BJ (cell line): ENCODE results near the gene MX1. TPM values are rescaled to one million over a fixed set of nuclear protein-coding genes. Genes with fewer than 3 reads are reported as not detected.

Experiments used
- CTCF ChIA-PET: fragments of 350-600 bp; formaldehyde crosslinking; extraction: SDS; loops from one replicate; lab custom pipeline; 2021; ENCODE audit warnings: antibody characterized with exemption, inconsistent platforms; lab: Yijun Ruan, JAX
- POLR2A ChIA-PET: fragments of 300-600 bp; sonication (Branson Sonifier 250); formaldehyde crosslinking; extraction: SDS; loops from one replicate; lab custom pipeline; 2021; ENCODE audit warnings: antibody characterized with exemption; lab: Charles Lee
- DNase-seq: peaks from one replicate; pipeline ENCODE4 v3.0.0-alpha.2; 2011; ENCODE audit warnings: low read depth
- H3K27me3 ChIP-seq: 2 replicates; pipeline ENCODE4 v1.6.0; 2011; ENCODE audit warnings: low read length; ENCODE audit not compliant: control insufficient read depth, insufficient read depth
- H3K36me3 ChIP-seq: 2 replicates; pipeline ENCODE4 v1.5.1; 2011; ENCODE audit warnings: low read length; ENCODE audit not compliant: control insufficient read depth, insufficient read depth
- H3K4me3 ChIP-seq: 2 replicates; pipeline ENCODE4 v1.5.1; 2011; ENCODE audit warnings: low read depth, mild to moderate bottlenecking, control low read depth, low read length
- polyA plus RNA-seq: library from polyadenylated mRNA; depleted of rRNA; stranded (reverse); fragments of >200 nt; gene quantifications from 2 replicates; pipeline ENCODE4 v1.2.3, GENCODE V29; 2011
- TF ChIP-seq, protein P1 (sequence below): IDR thresholded peaks from 2 replicates; pipeline ENCODE4 v1.5.1; 2011; ENCODE audit warnings: low read depth, mild to moderate bottlenecking, control low read depth, inconsistent platforms, low read length, moderate library complexity; ENCODE audit not compliant: insufficient read depth

The MX1 gene
- polyA plus RNA-seq, 1 experiment, result 7.2 TPM

DNA sequence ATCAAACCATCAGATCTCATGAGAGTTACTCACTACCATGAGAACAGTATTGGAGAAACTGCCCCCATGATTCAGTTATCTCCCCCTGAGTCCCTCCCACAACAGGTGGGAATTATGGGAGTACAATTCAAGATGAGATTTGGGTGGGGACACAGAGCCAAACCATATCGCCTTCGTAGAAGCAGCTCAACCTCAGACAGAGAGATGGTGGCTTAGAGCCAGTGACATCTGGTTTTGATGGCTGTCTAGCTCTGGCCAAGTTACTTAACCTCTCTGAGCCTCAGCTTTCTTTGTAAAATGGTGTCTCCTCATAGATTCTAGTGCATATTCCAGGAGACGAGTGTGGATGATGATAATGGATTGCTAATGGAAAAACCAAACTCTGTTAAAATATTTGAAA lies 27.2 kb downstream of the MX1 start:
- Histone ChIP-seq H3K27me3 (no peaks in the 10 kb centered on the region), H3K36me3 (no peaks in the 10 kb centered on the region), H3K4me3 (no peak overlapping the region)
- CTCF ChIA-PET, result interaction anchor here (2.0 kb wide), 1 partner anchor 170 kb away, joined by 6 read pairs; no protein-coding TSS in a partner anchor
- POLR2A ChIA-PET, result no interaction called here
- DNase-seq, result no peak
- TF ChIP-seq, protein P1, sequence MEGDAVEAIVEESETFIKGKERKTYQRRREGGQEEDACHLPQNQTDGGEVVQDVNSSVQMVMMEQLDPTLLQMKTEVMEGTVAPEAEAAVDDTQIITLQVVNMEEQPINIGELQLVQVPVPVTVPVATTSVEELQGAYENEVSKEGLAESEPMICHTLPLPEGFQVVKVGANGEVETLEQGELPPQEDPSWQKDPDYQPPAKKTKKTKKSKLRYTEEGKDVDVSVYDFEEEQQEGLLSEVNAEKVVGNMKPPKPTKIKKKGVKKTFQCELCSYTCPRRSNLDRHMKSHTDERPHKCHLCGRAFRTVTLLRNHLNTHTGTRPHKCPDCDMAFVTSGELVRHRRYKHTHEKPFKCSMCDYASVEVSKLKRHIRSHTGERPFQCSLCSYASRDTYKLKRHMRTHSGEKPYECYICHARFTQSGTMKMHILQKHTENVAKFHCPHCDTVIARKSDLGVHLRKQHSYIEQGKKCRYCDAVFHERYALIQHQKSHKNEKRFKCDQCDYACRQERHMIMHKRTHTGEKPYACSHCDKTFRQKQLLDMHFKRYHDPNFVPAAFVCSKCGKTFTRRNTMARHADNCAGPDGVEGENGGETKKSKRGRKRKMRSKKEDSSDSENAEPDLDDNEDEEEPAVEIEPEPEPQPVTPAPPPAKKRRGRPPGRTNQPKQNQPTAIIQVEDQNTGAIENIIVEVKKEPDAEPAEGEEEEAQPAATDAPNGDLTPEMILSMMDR, result no peak

- POLR2A ChIA-PET, result no interaction called here
- CTCF ChIA-PET, result interaction anchor here (1.1 to 2.0 kb wide), 2 partner anchors 28 to 171 kb away, joined by 3 to 6 read pairs; no protein-coding TSS in a partner anchor
- TF ChIP-seq, protein P1, result no peak
- Histone ChIP-seq H3K27me3 (no peaks in the 10 kb centered on the region), H3K36me3 (no peaks in the 10 kb centered on the region), H3K4me3 (no peak overlapping the region)
- no peak for DNase-seq
Measured at GRCh38 chr21:41453761-41454160, 27.7 kb downstream of the MX1 start.

GRCh38 chr21:41458121-41458520 lies 32.1 kb downstream of the MX1 start:
- Histone ChIP-seq H3K4me3 (no peak overlapping the region), H3K36me3 (no peaks in the 10 kb centered on the region), H3K27me3 (no peaks in the 10 kb centered on the region; the same call in 1 of the 2 replicates)
- ChIA-PET POLR2A (no interaction called here), CTCF (interaction anchor here (0.6 to 6.2 kb wide), 3 partner anchors 33 to 176 kb away, joined by 3 to 99 read pairs (median 4); no protein-coding TSS in a partner anchor)
- TF ChIP-seq, protein P1, result no peak
- DNase-seq, result no peak

GRCh38 chr21:41458559-41458958 lies 32.5 kb downstream of the MX1 start:
- no peaks in the 10 kb centered on the region; the same call in 1 of the 2 replicates for H3K27me3 ChIP-seq
- ChIA-PET CTCF (interaction anchor here (0.8 to 6.2 kb wide), 4 partner anchors 34 to 176 kb away, joined by 3 to 99 read pairs (median 7); no protein-coding TSS in a partner anchor), POLR2A (no interaction called here)
- no peak for DNase-seq
- H3K36me3 ChIP-seq, result no peaks in the 10 kb centered on the region
- TF ChIP-seq, protein P1, result no peak
- no peak overlapping the region for H3K4me3 ChIP-seq

DNA sequence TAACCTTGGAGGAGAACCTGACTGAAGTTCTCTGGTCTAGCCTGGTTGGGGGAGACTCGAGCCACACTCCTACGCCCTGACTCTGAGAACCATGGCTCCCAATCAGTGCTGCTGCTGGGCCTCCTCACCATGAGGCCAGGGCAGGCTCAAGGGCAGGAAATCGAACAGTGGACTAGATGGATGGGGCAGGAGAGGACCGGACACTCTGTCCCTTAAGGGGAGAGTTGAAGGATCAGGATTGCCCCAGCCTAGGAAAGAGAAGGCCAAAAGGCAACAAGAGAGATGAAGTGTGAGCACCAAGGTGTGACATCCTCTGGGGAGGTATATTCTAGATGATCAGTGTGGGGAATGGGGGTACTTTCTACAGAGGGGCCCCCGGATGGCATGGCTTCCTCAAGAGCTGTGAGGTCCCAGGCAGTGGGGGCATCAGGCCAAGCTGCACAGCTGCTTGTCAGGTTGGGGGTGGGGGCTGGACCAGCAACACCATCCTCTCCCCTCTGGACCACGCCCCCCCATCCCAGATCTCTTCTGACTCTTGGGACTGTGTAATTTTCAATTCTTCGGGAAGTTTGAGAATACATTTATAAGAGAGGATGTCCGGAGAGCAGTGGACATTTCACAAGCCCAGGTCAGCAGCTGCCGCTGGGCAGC lies 34.0 kb downstream of the MX1 start:
- H3K36me3 ChIP-seq, result no peaks in the 10 kb centered on the region
- no peaks in the 10 kb centered on the region; the same call in 1 of the 2 replicates for H3K27me3 ChIP-seq
- no peak overlapping the region for H3K4me3 ChIP-seq
- no peak for DNase-seq
- CTCF ChIA-PET, result interaction anchor here (0.6 to 6.2 kb wide), 9 partner anchors 9 to 178 kb away, joined by 3 to 99 read pairs (median 4); no protein-coding TSS in a partner anchor
- POLR2A ChIA-PET, result no interaction called here
- TF ChIP-seq, protein P1, result no peak
